ENCODE measurements around the gene BEX4.

- TF ChIP-seq, protein P1, sequence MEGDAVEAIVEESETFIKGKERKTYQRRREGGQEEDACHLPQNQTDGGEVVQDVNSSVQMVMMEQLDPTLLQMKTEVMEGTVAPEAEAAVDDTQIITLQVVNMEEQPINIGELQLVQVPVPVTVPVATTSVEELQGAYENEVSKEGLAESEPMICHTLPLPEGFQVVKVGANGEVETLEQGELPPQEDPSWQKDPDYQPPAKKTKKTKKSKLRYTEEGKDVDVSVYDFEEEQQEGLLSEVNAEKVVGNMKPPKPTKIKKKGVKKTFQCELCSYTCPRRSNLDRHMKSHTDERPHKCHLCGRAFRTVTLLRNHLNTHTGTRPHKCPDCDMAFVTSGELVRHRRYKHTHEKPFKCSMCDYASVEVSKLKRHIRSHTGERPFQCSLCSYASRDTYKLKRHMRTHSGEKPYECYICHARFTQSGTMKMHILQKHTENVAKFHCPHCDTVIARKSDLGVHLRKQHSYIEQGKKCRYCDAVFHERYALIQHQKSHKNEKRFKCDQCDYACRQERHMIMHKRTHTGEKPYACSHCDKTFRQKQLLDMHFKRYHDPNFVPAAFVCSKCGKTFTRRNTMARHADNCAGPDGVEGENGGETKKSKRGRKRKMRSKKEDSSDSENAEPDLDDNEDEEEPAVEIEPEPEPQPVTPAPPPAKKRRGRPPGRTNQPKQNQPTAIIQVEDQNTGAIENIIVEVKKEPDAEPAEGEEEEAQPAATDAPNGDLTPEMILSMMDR (IDR thresholded peaks at IDR 0.05): no peak
- no peak for TF ChIP-seq POLR2AphosphoS5 (IDR thresholded peaks at IDR 0.05)
Observed at GRCh38 chrX:103201041-103201440, 13.9 kb upstream of the BEX4 start.
